ENCODE measurements around the gene ACTN2.

Gene ACTN2

DNA sequence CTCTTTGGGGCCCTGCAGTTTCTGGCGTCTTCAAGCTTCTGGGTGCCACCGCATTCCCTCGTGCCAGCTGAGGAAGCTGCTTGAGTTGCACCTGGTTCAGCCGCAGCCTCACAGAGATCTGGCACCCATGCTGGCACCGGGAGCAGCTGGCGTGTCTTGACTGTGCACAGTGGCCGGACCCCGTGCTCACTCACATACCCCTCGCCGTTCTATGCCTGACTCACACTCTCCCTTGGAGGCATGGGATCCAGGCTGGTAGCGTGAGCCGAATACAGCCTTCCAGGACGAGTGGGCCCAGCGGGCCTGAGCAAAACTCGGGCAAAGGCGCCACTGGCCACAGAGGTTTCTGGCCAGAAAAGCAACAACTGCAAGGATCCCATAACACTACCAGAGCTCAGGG, 100.2 kb downstream of the ACTN2 start:
- no peak for DNase-seq

DNA sequence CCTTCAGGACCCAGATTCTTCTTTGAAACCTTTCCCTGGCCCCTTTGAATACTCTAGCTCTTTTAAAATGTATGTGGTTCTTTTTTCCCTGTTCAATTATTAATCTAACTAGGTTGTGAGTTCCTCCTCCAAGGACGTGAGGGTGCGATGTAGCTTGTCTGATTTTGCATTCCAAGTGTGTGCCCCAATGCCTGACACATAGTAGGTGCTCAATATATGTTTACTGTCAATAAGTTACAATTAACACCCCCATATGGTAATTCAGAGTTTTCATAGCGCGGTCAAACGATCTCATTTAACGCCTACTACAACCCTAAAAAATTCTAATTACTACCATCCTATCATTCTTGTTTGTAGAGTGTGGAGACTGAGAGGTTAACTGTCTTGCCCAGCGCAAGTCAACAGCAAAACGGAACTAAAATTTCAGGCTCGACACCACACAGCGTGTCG, 108.3 kb downstream of the ACTN2 start:
- DNase-seq, result no peak

GRCh38 chr1:236795035-236795756, 108.9 kb downstream of the ACTN2 start, which contains the start of gene MTR:
Gene MTR, plus strand, starts transcription at chr1:236795292. Its CDS starts 412 bp downstream, at chr1:236795704.
- peak; percentile 99 for DNase-seq

DNA sequence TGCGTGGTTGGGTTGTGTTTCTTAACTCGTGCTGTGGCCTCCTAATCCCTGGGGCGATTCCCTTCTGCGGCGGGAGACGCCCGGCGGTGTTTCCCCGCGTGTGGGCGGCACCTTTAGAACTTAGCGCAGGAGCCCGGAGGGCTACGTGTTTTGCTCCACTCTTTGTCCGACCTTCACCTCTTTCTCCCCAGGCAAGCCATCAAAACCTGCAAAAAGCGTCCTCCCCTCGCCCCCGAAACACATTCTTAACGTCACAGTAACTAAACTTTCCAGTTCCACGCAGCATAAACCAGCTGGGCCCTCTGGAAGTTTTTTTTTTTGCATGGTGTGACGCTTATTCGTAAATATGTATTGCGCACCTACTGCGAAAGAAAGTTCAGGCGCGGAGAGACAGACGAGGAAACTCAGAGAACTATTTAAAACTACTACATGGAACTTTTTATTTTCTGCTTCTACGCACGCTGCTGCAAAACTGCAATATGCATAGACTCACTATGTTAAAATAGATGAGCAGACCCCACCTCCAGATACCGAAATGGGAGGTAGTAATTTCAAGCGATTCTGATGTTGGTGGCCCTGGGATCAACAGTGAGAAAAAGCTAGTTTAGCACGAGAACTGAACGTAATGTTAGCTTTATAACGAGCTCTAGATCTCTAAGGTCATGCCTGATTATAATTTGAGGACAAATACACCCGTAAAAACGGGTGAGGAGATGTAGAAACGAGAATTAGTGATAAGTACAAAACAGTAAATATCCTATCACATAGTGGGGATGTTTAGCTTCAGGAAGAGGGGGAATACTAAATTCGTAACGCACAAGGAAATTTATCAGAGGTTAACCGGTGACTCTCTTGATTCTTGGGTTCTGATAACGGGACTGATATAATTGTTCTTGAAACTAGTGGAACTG, 109.7 kb downstream of the ACTN2 start:
- DNase-seq, result no peak

- DNase-seq, result no peak
Measured at GRCh38 chr1:236799001-236799400, 112.7 kb downstream of the ACTN2 start.

- DNase-seq, result no peak
Measured at GRCh38 chr1:236800002-236800620, 113.8 kb downstream of the ACTN2 start.

- DNase-seq, result no peak
Measured at GRCh38 chr1:236800623-236801022, 114.3 kb downstream of the ACTN2 start.

- no peak for DNase-seq
Measured at GRCh38 chr1:236802264-236802663, 116.0 kb downstream of the ACTN2 start.

DNA sequence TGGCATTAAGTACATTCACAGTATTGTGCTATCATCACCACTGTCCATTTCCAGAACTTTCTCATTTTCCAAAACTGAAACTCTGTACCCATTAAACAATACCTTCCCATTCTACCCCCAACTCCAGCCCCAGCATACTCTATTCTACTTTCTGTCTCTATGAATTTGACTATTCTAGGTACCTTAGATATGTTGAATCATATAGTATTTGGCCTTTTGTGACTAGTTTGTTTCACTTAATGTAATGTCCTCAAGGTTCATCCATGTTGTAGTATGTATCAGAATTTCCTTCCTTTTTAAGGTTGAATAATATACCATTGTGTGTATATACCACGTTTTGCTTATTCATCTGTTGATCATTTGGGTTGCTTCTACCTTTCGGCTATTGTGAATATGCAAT, 120.3 kb downstream of the ACTN2 start:
- DNase-seq, result no peak

DNA sequence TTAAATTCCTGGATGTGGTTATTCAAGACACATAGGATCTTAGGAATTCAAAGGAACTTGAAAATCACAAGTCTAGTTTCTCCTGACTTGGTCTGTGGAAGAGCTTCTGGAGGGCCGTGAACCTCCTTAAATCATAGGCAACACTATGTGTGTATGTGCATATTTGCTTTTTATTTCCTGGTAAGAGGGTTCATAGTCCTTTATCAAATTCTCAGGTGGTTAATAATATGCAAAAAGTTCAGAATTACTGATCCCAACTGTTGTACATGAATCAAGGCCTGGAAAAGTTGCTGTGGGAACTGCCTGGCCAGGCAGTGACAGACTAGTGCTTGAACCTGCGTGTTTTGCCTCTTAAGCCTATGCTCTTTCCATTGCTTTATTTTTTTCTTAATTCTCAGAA, 121.7 kb downstream of the ACTN2 start:
- no peak for DNase-seq

GRCh38 chr1:236808564-236809130, 122.3 kb downstream of the ACTN2 start:
- DNase-seq, result no peak

DNA sequence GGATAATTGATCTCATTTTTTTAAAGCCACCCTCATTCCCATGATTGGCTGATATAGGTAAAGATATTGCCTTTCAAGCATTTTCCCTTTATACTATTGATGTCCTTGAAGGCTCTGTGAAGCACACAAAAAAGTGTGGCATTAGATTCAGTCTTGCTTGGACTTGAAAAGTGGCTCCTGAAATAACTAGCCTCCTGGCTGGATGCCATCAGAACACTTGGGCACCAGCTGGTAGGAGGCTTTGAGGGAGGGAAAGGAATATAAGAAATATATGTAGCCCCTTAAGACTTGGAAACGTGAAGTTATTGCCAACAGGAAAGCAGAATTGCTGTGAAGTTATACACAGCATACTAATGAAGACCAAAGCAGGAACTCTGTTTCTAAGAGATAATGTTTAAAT, 122.8 kb downstream of the ACTN2 start:
- DNase-seq, result no peak

DNA sequence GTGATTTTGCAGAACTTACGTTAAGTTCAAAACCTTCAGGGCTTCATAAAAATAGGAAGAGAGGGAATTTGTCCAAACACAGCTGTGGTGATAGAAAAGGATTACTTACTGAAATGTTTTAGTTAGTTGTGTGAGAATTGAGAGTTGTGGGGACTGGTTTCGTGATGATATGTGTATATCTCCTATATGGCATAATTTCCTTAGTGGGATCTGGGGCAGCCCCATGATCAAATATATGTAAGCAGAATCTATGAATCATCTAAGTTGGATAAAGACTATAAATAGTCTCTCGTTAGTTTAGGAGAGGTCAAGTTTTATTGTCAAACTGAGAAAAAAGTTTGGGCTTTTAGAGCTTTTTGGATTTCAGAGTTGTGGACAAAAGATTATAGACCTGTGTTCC, 123.7 kb downstream of the ACTN2 start:
- no peak for DNase-seq

DNA sequence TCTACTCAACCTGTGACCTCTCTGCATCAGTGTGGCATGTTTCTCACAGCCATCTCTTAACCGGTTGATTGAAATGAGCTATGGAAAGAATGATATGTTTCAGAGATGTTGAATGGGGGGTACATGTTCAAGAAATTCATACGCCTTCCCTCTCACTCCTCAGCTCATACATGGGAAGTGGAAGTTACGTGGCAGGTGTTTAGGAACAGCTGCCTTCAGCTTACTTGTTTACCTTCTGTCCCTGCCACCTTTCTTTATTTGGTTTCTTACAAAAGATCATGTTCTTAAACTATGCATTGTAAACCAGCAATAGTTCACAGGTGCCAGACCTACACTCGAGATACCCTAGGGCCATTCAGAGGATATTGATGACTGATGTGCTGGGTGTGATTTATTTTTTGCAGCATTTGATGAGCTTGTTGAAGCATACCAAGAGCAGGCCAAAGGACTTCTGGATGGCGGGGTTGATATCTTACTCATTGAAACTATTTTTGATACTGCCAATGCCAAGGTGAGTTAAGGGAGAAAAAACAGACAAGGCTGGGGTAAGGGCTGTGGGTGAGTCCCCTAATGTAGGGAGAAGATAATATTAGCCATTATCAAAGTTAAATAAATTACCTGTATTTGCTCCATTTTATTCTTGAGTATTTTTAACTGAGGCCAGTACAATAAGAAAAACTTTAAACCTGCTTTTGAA, 126.2 kb downstream of the ACTN2 start:
- no peak for DNase-seq
